ENCODE measurements around the gene MMAA. TPM values are rescaled to one million over a fixed set of nuclear protein-coding genes. Genes with fewer than 3 reads are reported as not detected.
A peak's percentile ranks its signal among the peaks of the same experiment; 100 is the strongest.
"Not testable (repeated sequence)": the region's sequence is repeated elsewhere in the genome, so short reads cannot be mapped to it uniquely, and the experiment has no call there.

MMAA gene
- polyA plus RNA-seq (ENCODE audit: low read depth in 6 of 6): 10 to 100 TPM in 2 of 6 donors, 1 to 10 TPM in 4; 5.9 to 14.2 (median 8.1) TPM

DNA sequence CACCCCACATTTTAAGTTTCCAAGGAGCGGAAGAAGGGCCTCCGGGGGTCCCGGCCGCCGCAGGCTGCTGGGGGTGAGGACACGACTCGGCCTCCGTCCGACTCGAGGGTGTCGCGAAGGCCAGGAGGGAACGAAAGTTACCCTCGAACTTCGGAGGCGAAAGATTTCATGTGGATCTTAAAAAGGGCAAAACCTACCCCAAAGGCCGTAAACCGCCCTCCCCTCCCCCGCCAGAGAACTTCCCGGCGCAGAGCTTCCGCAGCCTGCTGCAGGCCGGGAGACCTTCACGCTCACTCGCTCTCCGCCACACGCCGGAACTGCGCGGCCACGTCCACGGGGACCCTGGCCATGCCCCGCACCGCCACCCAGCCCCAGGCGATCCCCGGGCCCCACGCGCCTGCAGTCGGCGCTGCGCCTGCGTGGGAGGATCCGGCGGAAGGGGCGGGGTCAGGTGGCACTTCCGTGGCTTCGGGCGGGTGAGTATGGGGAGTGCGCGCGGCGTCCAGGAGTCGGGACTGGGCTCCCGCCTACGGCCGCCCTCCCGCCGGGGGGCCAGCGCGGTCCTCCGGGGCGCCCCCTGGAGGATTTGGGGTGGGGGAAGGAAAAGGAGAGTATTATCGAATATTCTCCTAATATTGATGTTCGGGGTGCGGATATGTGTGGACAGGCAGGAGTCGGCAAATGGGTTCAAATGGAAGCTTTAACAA lies at the start of gene MMAA:
Gene MMAA, plus strand, starts transcription at position 454 of the 707 bp plus-strand sequence. CDS start 19,755 bp downstream, outside the sequence.
- ATAC-seq (ENCODE audit: low read depth in 2 of 2) (peak; percentile 94 to 95), DNase-seq (peak; percentile 95)
- peaks cover 5 to 7% of the 10 kb centered on the region in 2 donors for H3K36me3 Mint-ChIP-seq
- H3K9me3 Mint-ChIP-seq: peaks cover 0 to 4% (median 2%) of the 10 kb centered on the region in 7 donors
- H3K4me1 Mint-ChIP-seq: peaks cover 14 to 20% (median 16%) of the 10 kb centered on the region in 3 donors
- peak within 1 kb of the TSS; percentile 88 to 99 (median 96) for H3K4me3 Mint-ChIP-seq
- peaks cover 0 to 6% (median 0%) of the 10 kb centered on the region in 3 donors for H3K27me3 Mint-ChIP-seq
- H3K27ac Mint-ChIP-seq: peak within 1 kb of the TSS; percentile 92 to 99 (median 98)

DNA sequence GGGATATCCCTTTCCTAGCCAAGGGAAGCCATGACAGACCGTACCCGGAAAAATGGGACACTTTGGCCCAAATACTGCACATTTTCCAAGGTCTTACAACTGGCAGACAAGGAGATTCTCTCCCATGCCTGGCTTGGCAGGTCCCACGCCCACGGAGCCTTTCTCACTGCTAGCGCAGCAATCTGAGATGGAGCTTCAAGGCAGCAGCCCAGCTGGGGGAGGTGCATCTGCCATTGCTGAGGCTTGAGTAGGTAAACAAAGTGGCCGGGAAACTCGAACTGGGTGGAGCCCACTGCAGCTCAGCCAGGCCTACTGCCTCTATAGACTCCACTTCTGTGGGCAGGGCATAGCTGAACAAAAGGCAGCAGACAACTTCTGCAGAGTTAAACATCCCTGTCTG lies 44.6 kb upstream of the MMAA start:
- H3K27me3 Mint-ChIP-seq: peaks cover 8 to 35% (median 20%) of the 10 kb centered on the region in 3 donors
- not testable (repeated sequence) for H3K27ac Mint-ChIP-seq, H3K4me1 Mint-ChIP-seq

DNA sequence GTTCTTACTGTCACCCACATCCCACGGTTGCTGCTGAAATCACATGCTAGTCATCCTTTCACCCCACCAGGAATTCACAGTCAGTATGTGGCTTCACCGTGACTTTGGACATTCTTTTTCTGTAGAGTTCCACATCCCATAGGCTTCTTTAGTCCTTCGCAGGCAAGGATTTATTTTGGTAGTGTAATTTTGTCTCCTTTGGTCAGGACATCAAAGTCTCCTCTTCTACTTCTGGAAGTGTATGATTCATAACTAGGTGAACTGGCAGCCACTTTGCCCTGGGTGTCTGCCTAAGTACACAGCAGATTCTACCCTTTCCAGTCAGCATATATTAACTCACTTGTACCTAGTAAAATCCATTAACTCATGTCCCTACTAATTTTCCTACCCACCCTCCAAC lies 38.3 kb upstream of the MMAA start:
- H3K36me3 Mint-ChIP-seq: no peaks in the 10 kb centered on the region
- no peak overlapping the region for H3K27ac Mint-ChIP-seq
- peaks cover 4 to 17% (median 6%) of the 10 kb centered on the region in 7 donors for H3K9me3 Mint-ChIP-seq
- H3K4me3 Mint-ChIP-seq: no peak overlapping the region
- no peaks in the 10 kb centered on the region for H3K4me1 Mint-ChIP-seq
- H3K27me3 Mint-ChIP-seq: peaks cover 10 to 25% (median 21%) of the 10 kb centered on the region in 3 donors
- DNase-seq (no peak), ATAC-seq (ENCODE audit: low read depth in 2 of 2) (no peak)

More for the DNA sequence above, 44.6 kb upstream of the MMAA start:
- not testable (repeated sequence) for H3K4me3 Mint-ChIP-seq; DNase-seq; H3K36me3 Mint-ChIP-seq; ATAC-seq (ENCODE audit: low read depth in 2 of 2)
- H3K9me3 Mint-ChIP-seq: peaks cover 9 to 39% (median 12%) of the 10 kb centered on the region in 7 donors

DNA sequence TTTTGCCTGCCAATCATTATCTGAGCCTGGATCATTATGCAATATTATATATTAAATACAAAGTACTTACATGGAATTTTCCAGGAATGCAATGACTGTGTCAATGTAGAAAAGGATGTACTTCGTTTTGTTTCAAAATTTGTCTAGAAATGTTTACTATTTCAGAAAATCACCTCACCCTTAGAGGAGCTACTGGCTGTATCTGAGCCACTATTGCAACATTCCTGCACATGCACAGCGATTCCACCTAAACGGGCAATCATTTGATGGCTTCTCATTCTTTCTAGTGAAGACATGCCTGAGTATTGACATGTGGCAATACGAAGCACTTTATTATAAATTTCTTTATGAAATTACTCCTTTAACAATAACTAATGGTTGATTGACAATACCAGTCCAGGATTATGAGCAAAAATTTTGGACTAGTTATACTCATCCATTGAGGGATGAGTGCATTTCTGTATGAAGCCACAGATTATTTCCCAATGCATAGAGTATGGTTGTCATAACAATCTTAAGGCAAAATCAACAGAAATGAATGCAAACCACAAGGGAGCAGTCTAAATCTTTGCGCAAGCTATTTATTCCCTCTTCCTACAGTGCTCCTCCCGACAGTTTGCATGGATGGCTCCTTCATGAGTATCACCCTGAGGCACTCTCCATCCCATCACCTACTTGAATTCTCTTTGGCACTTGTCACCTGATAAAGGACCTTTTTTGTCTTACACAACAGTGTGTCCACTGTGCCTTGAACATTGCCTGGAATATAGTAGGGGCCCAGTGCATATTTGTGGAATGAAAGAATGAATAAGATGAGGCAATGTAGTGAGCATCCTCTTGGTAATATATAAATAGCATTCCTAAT lies 35.8 kb upstream of the MMAA start:
- Mint-ChIP-seq H3K36me3 (no peaks in the 10 kb centered on the region), H3K27ac (no peak overlapping the region), H3K4me3 (no peak overlapping the region), H3K27me3 (peaks cover 7 to 20% (median 16%) of the 10 kb centered on the region in 3 donors), H3K4me1 (no peaks in the 10 kb centered on the region), H3K9me3 (peaks cover 3 to 15% (median 5%) of the 10 kb centered on the region in 7 donors)
- no peak for DNase-seq
- no peak for ATAC-seq (ENCODE audit: low read depth in 2 of 2)

DNA sequence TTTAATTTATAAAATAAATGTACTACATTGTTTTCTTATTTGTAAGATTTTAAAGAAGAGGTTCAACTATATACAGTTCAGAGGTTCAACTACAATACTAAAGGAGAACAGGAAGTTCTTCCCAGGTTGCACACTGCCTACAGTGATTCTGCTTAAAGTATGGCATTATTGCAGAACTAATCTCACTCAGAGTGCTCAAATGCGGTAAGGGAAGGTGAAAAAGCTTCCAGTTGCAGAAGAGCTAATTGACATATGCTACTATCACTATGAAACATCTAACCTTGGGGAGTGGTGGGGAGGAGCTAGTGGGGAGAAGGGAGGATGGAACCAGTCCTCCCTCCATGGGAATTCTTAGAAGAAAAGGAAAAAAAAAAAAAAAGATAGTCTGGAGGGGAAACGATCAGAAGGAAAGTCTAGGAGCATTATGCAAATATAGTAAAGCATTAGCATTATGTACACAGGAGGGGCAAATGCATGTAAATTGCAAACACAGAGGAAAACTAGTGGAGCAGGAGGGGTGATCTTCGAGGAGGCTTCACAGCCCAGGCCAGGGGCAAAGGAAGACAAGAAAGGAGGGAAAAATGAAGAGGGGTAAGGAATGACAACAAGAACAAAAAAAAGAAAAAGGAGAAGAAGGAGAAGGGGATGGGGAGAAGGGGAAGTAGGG lies 32.0 kb upstream of the MMAA start:
- Mint-ChIP-seq H3K36me3 (no peaks in the 10 kb centered on the region), H3K27ac (no peak overlapping the region), H3K4me1 (no peaks in the 10 kb centered on the region), H3K27me3 (peaks cover 8 to 19% (median 10%) of the 10 kb centered on the region in 3 donors), H3K4me3 (no peak overlapping the region), H3K9me3 (peaks cover 0 to 6% (median 4%) of the 10 kb centered on the region in 7 donors)
- DNase-seq (no peak), ATAC-seq (ENCODE audit: low read depth in 2 of 2) (no peak)

DNA sequence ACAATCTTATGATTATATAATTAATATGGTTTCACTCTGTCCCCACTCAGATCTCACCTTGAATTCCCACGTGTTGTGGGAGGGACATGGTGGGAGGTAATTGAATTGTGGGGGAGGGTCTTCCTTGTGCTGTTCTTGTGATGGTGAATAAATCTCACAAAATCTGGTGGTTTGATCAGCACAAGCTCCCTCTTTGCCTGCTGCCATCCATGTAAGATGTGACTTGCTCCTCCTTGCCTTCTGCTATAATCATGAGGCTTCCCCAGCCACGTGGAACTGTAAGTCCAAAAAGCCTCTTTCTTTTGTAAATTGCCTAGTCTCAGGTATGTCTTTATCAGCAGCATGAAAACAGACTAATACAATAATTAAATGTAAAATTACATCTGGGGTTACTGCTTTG lies 29.8 kb upstream of the MMAA start:
- H3K4me3 Mint-ChIP-seq; DNase-seq; H3K4me1 Mint-ChIP-seq; H3K36me3 Mint-ChIP-seq; H3K9me3 Mint-ChIP-seq; ATAC-seq (ENCODE audit: low read depth in 2 of 2): not testable (repeated sequence)
- Mint-ChIP-seq H3K27me3 (peaks cover 6 to 21% (median 20%) of the 10 kb centered on the region in 3 donors), H3K27ac (peak overlapping the region in 1 of 6 donors; percentile 16)

DNA sequence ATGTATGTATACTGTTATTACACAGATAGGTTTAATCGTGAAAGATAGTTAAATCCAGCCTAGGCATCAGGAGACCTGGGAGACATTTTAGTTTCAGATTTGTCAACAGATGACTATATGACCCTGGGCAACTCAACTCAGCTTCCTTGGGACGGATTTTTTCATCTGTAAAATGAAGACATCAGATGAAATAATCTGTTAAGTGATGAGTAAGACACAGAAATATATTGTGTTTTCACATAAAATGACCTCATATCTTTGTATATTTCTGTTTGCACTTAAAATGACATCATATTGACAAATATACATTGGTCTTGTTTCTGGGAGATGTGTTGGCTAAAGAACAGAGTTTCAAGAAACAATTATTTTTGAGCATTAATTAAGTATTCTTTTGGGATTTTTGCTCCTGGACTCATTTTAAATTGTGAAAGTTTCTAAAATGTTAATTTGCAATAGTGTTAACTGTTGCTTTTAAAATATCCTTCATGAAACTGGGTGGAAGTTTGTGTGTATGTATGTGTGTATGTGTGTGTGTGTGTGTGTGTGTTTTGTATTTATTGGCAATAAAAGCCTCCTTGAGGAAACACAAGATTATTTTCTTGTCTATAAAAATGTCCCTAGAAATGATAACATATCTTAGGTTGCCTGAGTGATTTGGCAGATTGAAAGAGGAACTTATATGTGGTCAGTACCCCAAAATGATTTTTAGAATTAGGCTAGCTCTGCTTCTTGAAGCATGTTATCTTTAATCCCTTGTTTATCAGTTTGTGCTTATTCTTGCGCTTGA lies 29.1 kb upstream of the MMAA start:
- Mint-ChIP-seq H3K4me1 (no peaks in the 10 kb centered on the region), H3K4me3 (no peak overlapping the region), H3K27me3 (peaks cover 6 to 28% (median 28%) of the 10 kb centered on the region in 3 donors), H3K9me3 (peaks cover 0 to 10% (median 5%) of the 10 kb centered on the region in 7 donors), H3K36me3 (no peaks in the 10 kb centered on the region), H3K27ac (no peak overlapping the region)
- no peak for DNase-seq
- ATAC-seq (ENCODE audit: low read depth in 2 of 2): no peak

DNA sequence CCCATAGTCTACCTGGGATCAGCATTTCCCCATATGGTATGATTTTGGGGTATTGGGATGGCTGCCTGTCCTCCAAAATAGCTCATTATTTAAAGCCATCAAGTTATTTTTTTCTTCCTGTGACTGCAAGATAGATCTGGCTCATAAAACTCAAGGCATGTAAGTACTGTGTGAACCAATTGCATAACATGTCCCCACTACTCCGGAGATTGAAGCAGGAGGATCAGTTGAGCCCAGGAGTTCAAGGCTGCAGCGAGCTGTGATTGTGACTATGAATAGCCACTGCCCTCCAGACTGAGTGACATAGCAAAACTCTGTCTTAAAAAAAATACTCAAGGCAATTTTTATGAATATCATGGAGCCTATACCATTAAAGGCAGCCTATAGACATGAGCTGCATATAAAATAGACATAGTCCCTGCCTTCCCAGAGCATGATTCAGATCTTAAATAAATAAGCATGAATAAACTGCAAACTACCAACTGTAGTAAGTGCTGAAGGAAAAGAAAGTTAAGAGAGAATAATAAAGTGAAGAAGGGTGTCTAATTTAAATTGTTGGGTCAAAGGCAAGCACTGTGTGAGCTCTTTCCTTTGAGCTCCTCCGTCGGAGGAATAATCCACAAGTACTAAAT lies 16.9 kb upstream of the MMAA start:
- ATAC-seq (ENCODE audit: low read depth in 2 of 2) (no peak), DNase-seq (no peak)
- no peaks in the 10 kb centered on the region for H3K4me1 Mint-ChIP-seq
- H3K36me3 Mint-ChIP-seq: peaks cover 16 to 19% of the 10 kb centered on the region in 2 donors
- no peak overlapping the region for H3K4me3 Mint-ChIP-seq
- peaks cover 3 to 15% (median 12%) of the 10 kb centered on the region in 3 donors for H3K27me3 Mint-ChIP-seq
- no peak overlapping the region for H3K27ac Mint-ChIP-seq
- H3K9me3 Mint-ChIP-seq: peaks cover 5 to 21% (median 12%) of the 10 kb centered on the region in 7 donors

DNA sequence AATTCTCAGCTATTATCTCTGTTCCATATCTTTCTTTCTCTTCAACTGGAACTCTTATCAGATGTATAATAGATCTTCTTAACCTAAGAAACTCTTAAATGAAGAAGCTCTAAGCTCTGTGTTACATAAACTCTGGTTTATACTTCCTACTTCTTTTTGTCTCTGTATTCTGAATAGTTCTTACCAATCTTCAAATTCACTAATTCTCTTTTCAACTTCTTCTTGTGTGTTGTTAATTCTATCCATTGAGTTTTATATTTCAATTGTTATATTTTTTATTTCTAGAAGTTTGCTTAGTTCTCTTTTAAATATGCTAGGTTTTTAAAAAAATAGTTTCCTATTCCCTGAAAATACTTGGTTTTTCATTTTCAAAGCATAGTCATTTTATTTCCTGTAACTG lies 13.2 kb upstream of the MMAA start:
- H3K27me3 Mint-ChIP-seq: peaks cover 3 to 11% (median 9%) of the 10 kb centered on the region in 3 donors
- H3K9me3 Mint-ChIP-seq: peaks cover 5 to 21% (median 12%) of the 10 kb centered on the region in 7 donors
- peaks cover 12 to 16% of the 10 kb centered on the region in 2 donors for H3K36me3 Mint-ChIP-seq
- H3K4me3 Mint-ChIP-seq: no peak overlapping the region
- ATAC-seq (ENCODE audit: low read depth in 2 of 2) (no peak), DNase-seq (no peak)
- no peak overlapping the region for H3K27ac Mint-ChIP-seq
- H3K4me1 Mint-ChIP-seq: no peaks in the 10 kb centered on the region

DNA sequence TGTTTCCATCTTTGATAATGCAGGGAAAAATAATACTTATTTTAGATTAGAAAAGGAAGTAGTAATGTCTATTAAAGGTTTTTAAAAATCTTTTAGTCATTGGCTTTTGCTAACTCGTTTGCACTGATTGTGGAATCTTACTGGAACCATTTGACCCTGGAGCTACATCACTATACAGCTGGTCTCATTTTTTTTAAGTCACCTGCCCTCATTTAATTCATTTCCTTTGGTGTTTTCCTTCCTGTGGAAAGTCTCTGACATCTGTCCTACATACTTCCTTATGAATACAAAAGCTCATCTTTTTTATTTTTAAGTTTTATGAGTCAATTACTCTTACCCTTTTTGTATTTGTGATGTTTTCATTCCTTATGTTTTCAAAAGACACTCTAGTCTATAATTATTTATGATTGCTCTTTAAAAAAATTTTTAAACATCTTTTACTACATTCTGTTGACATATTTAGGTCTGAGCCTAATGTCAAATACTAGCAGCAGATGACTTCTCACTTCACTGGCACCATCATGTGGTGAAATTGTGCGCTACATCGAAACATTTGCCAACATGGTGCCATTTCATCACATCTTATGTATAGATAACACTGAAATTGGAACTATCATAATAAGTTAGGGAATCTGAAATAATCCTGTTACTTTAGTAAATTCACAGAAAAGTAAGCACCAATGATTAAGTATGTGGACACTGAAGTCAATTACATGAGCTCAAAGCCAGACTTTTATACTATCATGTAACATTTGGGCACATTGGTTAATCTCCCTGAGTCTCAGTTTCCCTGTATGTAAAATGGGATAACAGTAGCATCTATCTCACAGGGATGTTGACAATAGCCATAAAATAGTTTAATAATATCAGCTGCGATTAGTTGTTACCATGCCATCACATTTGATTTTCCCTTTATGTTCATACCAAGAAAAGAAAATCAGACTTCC lies 9.4 kb upstream of the MMAA start:
- Mint-ChIP-seq H3K36me3 (peaks cover 12 to 16% of the 10 kb centered on the region in 2 donors), H3K4me1 (no peaks in the 10 kb centered on the region), H3K9me3 (peaks cover 5 to 21% (median 12%) of the 10 kb centered on the region in 7 donors), H3K27ac (no peak overlapping the region), H3K27me3 (peaks cover 0 to 17% (median 9%) of the 10 kb centered on the region in 3 donors), H3K4me3 (no peak overlapping the region)
- ATAC-seq (ENCODE audit: low read depth in 2 of 2) (peak; percentile 45 to 60), DNase-seq (peak; percentile 38)

DNA sequence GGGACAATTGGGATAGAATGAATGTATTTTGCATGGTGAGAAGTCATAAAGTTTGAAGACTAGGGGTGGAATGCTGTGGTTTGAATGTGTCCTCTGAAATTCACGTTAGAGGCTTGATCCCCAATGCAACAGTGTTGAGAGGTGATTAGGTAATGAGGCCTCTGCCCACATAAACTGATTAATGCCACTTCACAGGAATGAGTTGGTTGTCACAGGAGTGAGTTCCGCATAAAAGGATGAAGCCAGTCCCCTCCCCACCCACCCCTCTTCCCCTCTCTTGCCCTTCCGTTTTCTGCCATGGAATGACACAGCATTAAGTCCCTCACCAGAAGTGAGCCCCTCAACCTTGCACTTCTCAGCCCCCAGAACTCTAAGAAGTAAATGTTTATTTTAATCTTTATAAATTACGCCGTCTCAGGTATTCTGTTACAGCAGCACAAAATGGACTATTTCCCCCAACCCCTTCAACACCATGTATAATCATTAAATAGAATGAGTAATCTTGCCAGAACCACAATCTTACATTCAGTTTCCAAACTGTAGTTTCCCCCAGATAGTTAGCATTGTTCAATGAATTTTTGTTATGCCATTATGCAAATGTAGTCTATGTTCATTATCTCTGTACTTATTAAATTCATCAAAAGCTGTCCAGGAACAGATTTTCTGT lies 5.5 kb upstream of the MMAA start:
- Mint-ChIP-seq H3K27ac (no peak overlapping the region), H3K36me3 (no peaks in the 10 kb centered on the region), H3K27me3 (peaks cover 0 to 6% (median 0%) of the 10 kb centered on the region in 3 donors), H3K9me3 (no peaks in the 10 kb centered on the region), H3K4me3 (no peak overlapping the region), H3K4me1 (peaks cover 5 to 10% (median 7%) of the 10 kb centered on the region in 3 donors)
- ATAC-seq (ENCODE audit: low read depth in 2 of 2): no peak
- DNase-seq: no peak
